OCI-LY7 (cell line): ENCODE data around the gene PACS2. TPM values are rescaled to one million over a fixed set of nuclear protein-coding genes. Genes with fewer than 3 reads are reported as not detected.

Experiments used
- BruUV-seq: library from RNA; stranded (reverse); fragments of 400-500 nt; replicated peaks from 2 replicates; lab custom pipeline; 2021; lab: Mats Ljungman, UMichigan
- CTCF ChIA-PET: fragments of 300-600 bp; sonication (Branson Sonifier 250); formaldehyde crosslinking; loops from one replicate; lab custom pipeline; 2022; ENCODE audit warnings: antibody characterized with exemption; ENCODE audit not compliant: unreplicated experiment; lab: Charles Lee
- POLR2A ChIA-PET: fragments of 300-600 bp; sonication (Branson Sonifier 250); formaldehyde crosslinking; loops from one replicate; lab custom pipeline; 2022; ENCODE audit warnings: antibody characterized with exemption; lab: Charles Lee
- DNase-seq: peaks from one replicate; pipeline ENCODE4 v3.0.0-alpha.2; 2015; ENCODE audit warnings: low spot score
- H2AFZ ChIP-seq: fragments of 200-600 bp; sonication (generic), shearing (Covaris generic); 2 replicates; pipeline ENCODE4 v1.6.1; 2014; ENCODE audit warnings: mild to moderate bottlenecking, antibody characterized with exemption, low read length, moderate library complexity
- H3K27ac ChIP-seq: fragments of 200-600 bp; sonication (generic); 2 replicates; pipeline ENCODE4 v1.5.1; 2014; ENCODE audit warnings: mixed run types, low read depth, mild to moderate bottlenecking, moderate library complexity, low read length, inconsistent platforms; ENCODE audit not compliant: poor library complexity, severe bottlenecking
- H3K36me3 ChIP-seq: fragments of 200-600 bp; sonication (generic); 2 replicates; pipeline ENCODE4 v1.6.1; 2014; ENCODE audit warnings: mild to moderate bottlenecking, antibody characterized with exemption, low read length, moderate library complexity, mixed read lengths; ENCODE audit not compliant: insufficient read depth
- H3K4me1 ChIP-seq: fragments of 200-600 bp; sonication (generic); 2 replicates; pipeline ENCODE4 v1.5.1; 2014; ENCODE audit warnings: mild to moderate bottlenecking, low read length; ENCODE audit not compliant: insufficient read depth, poor library complexity, severe bottlenecking
- H3K4me2 ChIP-seq: fragments of 200-600 bp; sonication (generic); 2 replicates; pipeline ENCODE4 v1.6.1; 2014; ENCODE audit warnings: mild to moderate bottlenecking, low read length
- H3K4me3 ChIP-seq: fragments of 200-600 bp; sonication (generic); 2 replicates; pipeline ENCODE4 v1.5.1; 2014; ENCODE audit warnings: mild to moderate bottlenecking, low read depth, low read length; ENCODE audit not compliant: poor library complexity, severe bottlenecking
- H3K79me2 ChIP-seq: fragments of 200-600 bp; sonication (generic); 2 replicates; pipeline ENCODE4 v1.6.1; 2016; ENCODE audit warnings: low read depth, mild to moderate bottlenecking, low read length, moderate library complexity, mixed read lengths; ENCODE audit not compliant: insufficient read depth
- H3K9me2 ChIP-seq: fragments of 200-600 bp; sonication (generic); 2 replicates; pipeline ENCODE4 v1.6.1; 2016; ENCODE audit warnings: mild to moderate bottlenecking, low read length, mixed read lengths; ENCODE audit not compliant: insufficient read depth
- H3K9me3 ChIP-seq: fragments of 200-600 bp; sonication (generic); 2 replicates; pipeline ENCODE4 v1.6.1; 2014; ENCODE audit warnings: mild to moderate bottlenecking, mixed run types, low read length, mixed read lengths
- H4K20me1 ChIP-seq: fragments of 200-600 bp; sonication (generic); 2 replicates; pipeline ENCODE4 v1.6.1; 2014; ENCODE audit warnings: mild to moderate bottlenecking, antibody characterized with exemption, low read length, moderate library complexity, mixed read lengths; ENCODE audit not compliant: insufficient read depth
- EZH2phosphoT487 ChIP-seq: fragments of 200-600 bp; sonication (generic); IDR thresholded peaks from 2 replicates; pipeline ENCODE4 v1.6.1; 2018; ENCODE audit warnings: low read depth, borderline replicate concordance, mild to moderate bottlenecking, mixed run types, antibody characterized with exemption, low read length, moderate library complexity, mixed read lengths
- intact Hi-C: fragments of 100-400 bp; cut with micrococcal nuclease; formaldehyde crosslinking; loops from one replicate; pipeline ENCODE4 v1.10.0; 2022; ENCODE audit not compliant: unreplicated experiment
- total RNA-seq, 2 experiments: library from RNA; depleted of rRNA in 1 of 2; stranded (reverse); fragments of >200 nt in 1 of 2; shearing (Covaris generic) in 1 of 2; gene quantifications; 2 replicates each; pipeline ENCODE4 v1.2.3, GENCODE V29; 2014 to 2022
- TF ChIP-seq, protein P1 (sequence below): fragments of 200-600 bp; sonication (generic); conservative IDR thresholded peaks from 2 replicates; pipeline ENCODE4 v1.5.1; 2014; ENCODE audit warnings: mild to moderate bottlenecking, antibody characterized with exemption, low read length, moderate library complexity, mixed read lengths

Gene PACS2
- total RNA-seq, 2 experiments from 2014 or later = 45.4 to 46.9 TPM

- POLR2A ChIA-PET = no interaction called here
- Histone ChIP-seq H3K9me2 (no peaks in the 10 kb centered on the region), H3K36me3 (no peaks in the 10 kb centered on the region), H3K4me2 (no peak overlapping the region), H3K27ac (no peak overlapping the region), H3K9me3 (no peaks in the 10 kb centered on the region), H3K79me2 (no peaks in the 10 kb centered on the region), H3K4me3 (no peak overlapping the region), H2AFZ (no peak overlapping the region), H3K4me1 (peaks cover 8% of the 10 kb centered on the region), H4K20me1 (no peaks in the 10 kb centered on the region)
- DNase-seq = no peak
- CTCF ChIA-PET = no interaction called here
- intact Hi-C loops = no loop called here
- TF ChIP-seq, protein P1, sequence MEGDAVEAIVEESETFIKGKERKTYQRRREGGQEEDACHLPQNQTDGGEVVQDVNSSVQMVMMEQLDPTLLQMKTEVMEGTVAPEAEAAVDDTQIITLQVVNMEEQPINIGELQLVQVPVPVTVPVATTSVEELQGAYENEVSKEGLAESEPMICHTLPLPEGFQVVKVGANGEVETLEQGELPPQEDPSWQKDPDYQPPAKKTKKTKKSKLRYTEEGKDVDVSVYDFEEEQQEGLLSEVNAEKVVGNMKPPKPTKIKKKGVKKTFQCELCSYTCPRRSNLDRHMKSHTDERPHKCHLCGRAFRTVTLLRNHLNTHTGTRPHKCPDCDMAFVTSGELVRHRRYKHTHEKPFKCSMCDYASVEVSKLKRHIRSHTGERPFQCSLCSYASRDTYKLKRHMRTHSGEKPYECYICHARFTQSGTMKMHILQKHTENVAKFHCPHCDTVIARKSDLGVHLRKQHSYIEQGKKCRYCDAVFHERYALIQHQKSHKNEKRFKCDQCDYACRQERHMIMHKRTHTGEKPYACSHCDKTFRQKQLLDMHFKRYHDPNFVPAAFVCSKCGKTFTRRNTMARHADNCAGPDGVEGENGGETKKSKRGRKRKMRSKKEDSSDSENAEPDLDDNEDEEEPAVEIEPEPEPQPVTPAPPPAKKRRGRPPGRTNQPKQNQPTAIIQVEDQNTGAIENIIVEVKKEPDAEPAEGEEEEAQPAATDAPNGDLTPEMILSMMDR = no peak
- TF ChIP-seq EZH2phosphoT487 = no peak
- no TSS peak for BruUV-seq
Observed at GRCh38 chr14:105379946-105380345, 65.4 kb downstream of the PACS2 start.

DNA sequence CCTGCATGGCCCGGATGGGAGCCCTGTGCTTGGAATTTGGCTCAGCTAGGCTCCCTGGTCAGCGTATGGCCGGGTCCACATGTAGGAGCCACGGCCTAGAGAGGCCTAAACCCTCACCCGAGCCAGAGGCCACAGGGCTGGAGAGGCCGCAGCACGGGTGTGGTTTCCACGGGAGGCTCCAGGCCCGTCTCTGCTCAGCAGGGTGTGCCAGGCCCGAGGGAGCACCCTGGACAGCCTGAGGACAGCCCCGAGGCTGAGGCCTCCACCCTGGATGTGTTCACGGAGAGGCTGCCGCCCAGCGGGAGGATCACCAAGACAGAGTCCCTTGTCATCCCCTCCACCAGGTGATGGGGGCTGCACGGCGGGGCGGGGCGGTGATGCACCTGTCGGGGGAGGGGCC lies 66.2 kb downstream of the PACS2 start:
- H3K9me3 ChIP-seq = no peaks in the 10 kb centered on the region
- no peaks in the 10 kb centered on the region for H3K79me2 ChIP-seq
- no peak overlapping the region for H2AFZ ChIP-seq
- intact Hi-C loops = no loop called here
- BruUV-seq = no TSS peak
- ChIA-PET CTCF (no interaction called here), POLR2A (no interaction called here)
- H4K20me1 ChIP-seq = no peaks in the 10 kb centered on the region
- peaks cover 4% of the 10 kb centered on the region for H3K4me1 ChIP-seq
- no peak overlapping the region for H3K4me2 ChIP-seq
- TF ChIP-seq, protein P1 = no peak
- no peak for TF ChIP-seq EZH2phosphoT487
- DNase-seq = no peak
- H3K9me2 ChIP-seq = no peaks in the 10 kb centered on the region
- H3K36me3 ChIP-seq = no peaks in the 10 kb centered on the region
- H3K4me3 ChIP-seq = no peak overlapping the region
- no peak overlapping the region for H3K27ac ChIP-seq

DNA sequence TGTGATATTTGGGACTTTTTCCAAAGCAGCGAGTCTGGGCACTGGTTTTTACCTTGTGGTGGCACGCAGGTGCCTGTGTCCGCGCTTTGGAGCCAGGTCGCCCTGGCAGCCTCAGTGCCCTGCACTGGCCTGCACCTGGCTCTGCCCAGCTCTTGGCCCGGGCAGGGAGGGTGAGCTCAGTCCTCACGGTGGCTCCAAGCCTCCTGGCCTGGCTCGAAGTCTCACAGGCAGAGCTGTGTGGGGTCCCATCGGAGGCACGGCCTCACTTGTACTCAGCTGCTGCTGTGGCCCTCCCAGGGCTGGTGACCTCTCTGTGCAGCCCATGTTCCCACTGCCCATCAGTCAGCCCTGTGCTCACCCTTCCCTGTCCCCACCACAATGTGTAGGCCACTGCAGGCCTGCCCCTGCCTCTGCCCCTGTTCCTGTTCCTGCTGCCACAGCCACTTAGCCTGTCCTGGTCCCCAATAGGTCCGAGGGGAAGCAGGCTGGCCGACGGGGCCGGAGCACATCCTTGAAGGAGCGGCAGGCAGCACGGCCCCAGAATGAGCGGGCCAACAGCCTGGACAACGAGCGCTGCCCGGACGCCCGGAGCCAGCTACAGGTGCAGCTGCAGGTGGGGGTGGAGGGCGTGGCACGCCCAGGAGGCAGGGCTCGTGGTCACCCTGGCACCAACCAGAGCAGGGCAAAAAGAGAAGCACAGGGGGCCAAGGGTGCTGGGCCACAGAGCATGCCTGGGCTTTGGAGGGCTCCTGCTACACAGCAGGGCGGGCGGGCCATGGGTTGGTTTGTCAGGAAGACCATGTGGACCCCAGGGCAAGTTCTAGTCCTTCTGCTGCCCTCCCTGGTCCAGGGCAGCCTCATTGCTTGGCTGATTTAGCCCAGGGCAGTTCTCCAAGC lies 67.1 kb downstream of the PACS2 start:
- Histone ChIP-seq H3K9me3 (no peaks in the 10 kb centered on the region), H4K20me1 (no peaks in the 10 kb centered on the region), H3K4me3 (no peak overlapping the region), H3K9me2 (no peaks in the 10 kb centered on the region), H3K4me1 (no peaks in the 10 kb centered on the region), H3K79me2 (no peaks in the 10 kb centered on the region), H2AFZ (no peak overlapping the region), H3K36me3 (no peaks in the 10 kb centered on the region), H3K27ac (no peak overlapping the region), H3K4me2 (no peak overlapping the region)
- no peak for DNase-seq
- ChIA-PET POLR2A (no interaction called here), CTCF (interaction anchor here (0.6 kb wide), 1 partner anchor 1623 kb away, joined by 3 read pairs; no protein-coding TSS in a partner anchor)
- intact Hi-C loops = no loop called here
- no peak for TF ChIP-seq EZH2phosphoT487
- TF ChIP-seq, protein P1 = no peak
- BruUV-seq = no TSS peak
